Endothelial cell (in vitro differentiated cells): ENCODE results near the gene COBL. TPM values are rescaled to one million over a fixed set of nuclear protein-coding genes. Genes with fewer than 3 reads are reported as not detected.

Source experiments
- DNase-seq: peaks from one replicate; pipeline ENCODE4 v3.0.0; 2021; ENCODE audit warnings: low spot score
- H3K27ac Mint-ChIP-seq: one replicate; pipeline ENCODE4 v1.8.0; 2021; ENCODE audit warnings: mixed read lengths, inconsistent platforms; ENCODE audit not compliant: unreplicated experiment
- H3K27me3 Mint-ChIP-seq: one replicate; pipeline ENCODE4 v1.8.0; 2021; ENCODE audit warnings: mild to moderate bottlenecking, moderate library complexity, mixed read lengths, inconsistent platforms; ENCODE audit not compliant: unreplicated experiment
- H3K36me3 Mint-ChIP-seq: one replicate; pipeline ENCODE4 v1.8.0; 2021; ENCODE audit warnings: mild to moderate bottlenecking, low read depth, mixed read lengths, inconsistent platforms; ENCODE audit not compliant: unreplicated experiment
- H3K4me1 Mint-ChIP-seq: one replicate; pipeline ENCODE4 v1.8.0; 2021; ENCODE audit warnings: mild to moderate bottlenecking, mixed read lengths, inconsistent platforms; ENCODE audit not compliant: unreplicated experiment
- H3K4me3 Mint-ChIP-seq: one replicate; pipeline ENCODE4 v1.8.0; 2021; ENCODE audit warnings: mild to moderate bottlenecking, mixed read lengths, inconsistent platforms; ENCODE audit not compliant: unreplicated experiment
- H3K9me3 Mint-ChIP-seq: one replicate; pipeline ENCODE4 v1.8.0; 2021; ENCODE audit warnings: mixed read lengths, inconsistent platforms; ENCODE audit not compliant: unreplicated experiment
- total RNA-seq: library from RNA; stranded (reverse); fragmentation: NEBNext Ultra II Directional; extraction: Animal tissue kit (Norgen Biotek cat#: 25700); gene quantifications from one replicate; pipeline ENCODE4 v1.2.1, GENCODE V29; 2021; ENCODE audit not compliant: unreplicated experiment
- TF ChIP-seq, protein P1 (sequence below): fragments of 200-600 bp; sonication (generic); IDR thresholded peaks from one replicate; pipeline ENCODE4 v1.5.0; 2021; ENCODE audit warnings: antibody characterized with exemption; ENCODE audit not compliant: unreplicated experiment

COBL gene
- total RNA-seq, 1 donor from 2014 or later = 1.8 TPM

DNA sequence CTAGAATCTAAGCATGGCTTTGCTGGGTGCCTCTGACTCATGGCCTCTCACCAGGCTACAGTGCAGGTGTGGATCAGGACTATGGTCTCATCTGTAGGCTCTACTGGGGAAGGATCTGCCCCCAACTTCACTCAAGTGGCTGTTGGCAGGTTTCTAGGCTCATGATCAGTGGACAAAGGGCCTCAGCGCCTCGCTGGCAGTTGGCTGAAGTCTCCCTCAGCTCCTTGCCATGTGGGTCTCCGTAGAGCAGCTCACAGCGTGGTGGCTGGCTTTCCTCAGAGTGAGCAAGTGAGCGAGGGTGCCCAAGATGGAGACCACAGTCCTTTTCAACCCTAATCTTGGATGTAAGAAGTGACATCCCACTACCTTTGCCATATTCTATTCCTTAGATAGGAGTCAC is 238.0 kb downstream of the COBL start:
- H3K27ac Mint-ChIP-seq = no peak overlapping the region
- H3K9me3 Mint-ChIP-seq = no peaks in the 10 kb centered on the region
- DNase-seq = no peak
- TF ChIP-seq, protein P1, sequence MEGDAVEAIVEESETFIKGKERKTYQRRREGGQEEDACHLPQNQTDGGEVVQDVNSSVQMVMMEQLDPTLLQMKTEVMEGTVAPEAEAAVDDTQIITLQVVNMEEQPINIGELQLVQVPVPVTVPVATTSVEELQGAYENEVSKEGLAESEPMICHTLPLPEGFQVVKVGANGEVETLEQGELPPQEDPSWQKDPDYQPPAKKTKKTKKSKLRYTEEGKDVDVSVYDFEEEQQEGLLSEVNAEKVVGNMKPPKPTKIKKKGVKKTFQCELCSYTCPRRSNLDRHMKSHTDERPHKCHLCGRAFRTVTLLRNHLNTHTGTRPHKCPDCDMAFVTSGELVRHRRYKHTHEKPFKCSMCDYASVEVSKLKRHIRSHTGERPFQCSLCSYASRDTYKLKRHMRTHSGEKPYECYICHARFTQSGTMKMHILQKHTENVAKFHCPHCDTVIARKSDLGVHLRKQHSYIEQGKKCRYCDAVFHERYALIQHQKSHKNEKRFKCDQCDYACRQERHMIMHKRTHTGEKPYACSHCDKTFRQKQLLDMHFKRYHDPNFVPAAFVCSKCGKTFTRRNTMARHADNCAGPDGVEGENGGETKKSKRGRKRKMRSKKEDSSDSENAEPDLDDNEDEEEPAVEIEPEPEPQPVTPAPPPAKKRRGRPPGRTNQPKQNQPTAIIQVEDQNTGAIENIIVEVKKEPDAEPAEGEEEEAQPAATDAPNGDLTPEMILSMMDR = no peak
- peaks cover 36% of the 10 kb centered on the region for H3K4me1 Mint-ChIP-seq
- peaks cover 7% of the 10 kb centered on the region for H3K27me3 Mint-ChIP-seq
- H3K4me3 Mint-ChIP-seq = no peak overlapping the region
- no peaks in the 10 kb centered on the region for H3K36me3 Mint-ChIP-seq

DNA sequence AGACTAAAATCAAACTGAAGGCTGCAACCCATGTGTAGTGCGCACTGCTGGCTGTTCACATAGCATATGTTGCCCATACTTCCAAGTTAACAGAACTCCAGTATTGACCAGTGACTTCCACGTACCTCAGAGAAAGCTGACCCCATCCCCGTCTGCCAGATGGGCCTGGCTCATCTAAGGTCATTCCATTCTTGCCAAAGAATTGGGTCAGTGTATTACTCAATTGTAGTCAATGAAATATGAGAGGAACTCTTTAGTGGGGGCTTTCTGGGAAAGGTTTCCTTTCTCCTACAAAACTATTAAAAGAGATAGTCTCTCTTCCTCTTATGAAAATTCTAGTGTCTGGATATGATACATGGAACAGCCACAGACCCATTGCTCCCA is 238.6 kb downstream of the COBL start:
- Mint-ChIP-seq H3K27ac (no peak overlapping the region), H3K36me3 (no peaks in the 10 kb centered on the region), H3K9me3 (no peaks in the 10 kb centered on the region), H3K4me3 (no peak overlapping the region), H3K4me1 (peaks cover 43% of the 10 kb centered on the region), H3K27me3 (peaks cover 2% of the 10 kb centered on the region)
- no peak for DNase-seq
- TF ChIP-seq, protein P1 = no peak

DNA sequence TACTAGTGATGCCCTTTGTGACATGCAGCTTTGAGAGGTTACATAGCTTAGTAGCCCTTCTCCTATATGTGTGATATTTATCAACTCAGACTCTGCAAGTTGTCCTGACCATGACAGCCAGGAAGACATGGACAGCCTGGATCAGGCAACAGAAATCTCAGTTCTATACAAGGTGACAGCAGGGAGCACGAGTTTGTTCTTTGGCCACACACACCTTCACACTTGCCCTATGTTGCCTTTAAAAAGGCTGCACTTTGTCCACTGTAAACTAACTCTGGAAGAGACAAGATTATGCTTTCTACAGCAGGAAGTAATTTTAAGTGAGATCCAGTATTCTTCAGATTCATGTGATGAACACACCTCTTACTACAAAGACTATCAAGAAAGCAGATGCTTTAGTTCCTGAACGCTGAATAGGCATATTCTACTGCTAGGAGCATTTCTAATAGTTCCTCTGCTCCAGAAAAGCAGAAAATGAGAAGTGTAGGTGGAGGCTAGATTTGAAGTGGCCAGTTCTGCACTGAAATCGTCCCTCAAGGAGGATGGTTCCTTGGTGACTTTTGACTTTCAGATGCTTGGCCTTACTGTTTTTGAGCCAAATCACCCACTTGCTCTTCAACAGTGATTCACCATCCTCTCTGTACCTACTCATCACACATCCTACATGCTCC is 239.2 kb downstream of the COBL start:
- H3K4me3 Mint-ChIP-seq = no peak overlapping the region
- no peak overlapping the region for H3K27ac Mint-ChIP-seq
- H3K9me3 Mint-ChIP-seq = no peaks in the 10 kb centered on the region
- DNase-seq = no peak
- peaks cover 2% of the 10 kb centered on the region for H3K27me3 Mint-ChIP-seq
- H3K4me1 Mint-ChIP-seq = peaks cover 44% of the 10 kb centered on the region
- TF ChIP-seq, protein P1 = no peak
- no peaks in the 10 kb centered on the region for H3K36me3 Mint-ChIP-seq

DNA sequence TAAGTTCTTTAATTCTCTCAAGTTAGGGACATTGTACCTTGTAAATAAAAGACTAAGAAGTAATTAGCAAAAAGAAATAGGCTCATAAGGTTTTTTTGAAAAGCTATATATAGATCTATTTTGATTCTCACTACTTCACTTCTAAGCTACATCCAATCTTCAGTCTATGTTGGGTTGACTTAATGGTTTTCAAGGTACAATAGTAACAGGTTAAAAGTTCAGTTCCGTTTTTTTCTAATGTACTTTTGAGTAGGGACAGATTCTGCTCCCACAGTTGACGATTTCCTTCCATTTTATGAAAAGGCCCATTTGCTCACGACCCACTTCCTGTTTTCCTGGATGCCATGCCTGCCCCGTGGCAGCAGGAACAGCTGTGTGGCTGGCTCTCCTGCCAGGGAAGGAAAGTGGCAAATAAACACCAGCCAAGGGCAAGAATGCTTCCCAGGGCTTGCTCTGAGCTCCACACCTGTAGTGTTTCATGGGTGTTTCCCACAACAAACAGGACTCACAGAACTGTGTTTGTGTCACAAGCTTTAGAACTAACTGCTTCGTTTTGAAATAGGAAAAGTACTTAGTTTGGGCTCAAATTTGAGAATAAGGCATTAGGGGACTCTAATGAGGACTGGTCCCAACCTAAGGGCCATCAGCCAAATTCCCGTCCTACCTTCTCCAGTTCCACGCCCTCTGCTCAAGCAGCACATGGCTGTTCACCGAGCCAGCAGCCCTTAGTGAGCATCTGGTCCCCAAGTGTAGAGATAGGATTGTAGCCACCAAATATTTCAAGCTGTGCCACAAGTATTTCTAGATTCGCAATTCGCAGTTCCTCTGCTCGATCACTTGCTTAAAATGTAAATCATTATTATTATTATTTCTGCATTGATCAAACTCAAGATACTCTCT is 240.7 kb downstream of the COBL start:
- peak overlapping the region; percentile 85 for H3K27ac Mint-ChIP-seq
- H3K4me1 Mint-ChIP-seq = peaks cover 41% of the 10 kb centered on the region
- TF ChIP-seq, protein P1 = no peak
- no peaks in the 10 kb centered on the region for H3K36me3 Mint-ChIP-seq
- H3K9me3 Mint-ChIP-seq = no peaks in the 10 kb centered on the region
- no peak for DNase-seq
- H3K27me3 Mint-ChIP-seq = peaks cover 2% of the 10 kb centered on the region
- no peak overlapping the region for H3K4me3 Mint-ChIP-seq

DNA sequence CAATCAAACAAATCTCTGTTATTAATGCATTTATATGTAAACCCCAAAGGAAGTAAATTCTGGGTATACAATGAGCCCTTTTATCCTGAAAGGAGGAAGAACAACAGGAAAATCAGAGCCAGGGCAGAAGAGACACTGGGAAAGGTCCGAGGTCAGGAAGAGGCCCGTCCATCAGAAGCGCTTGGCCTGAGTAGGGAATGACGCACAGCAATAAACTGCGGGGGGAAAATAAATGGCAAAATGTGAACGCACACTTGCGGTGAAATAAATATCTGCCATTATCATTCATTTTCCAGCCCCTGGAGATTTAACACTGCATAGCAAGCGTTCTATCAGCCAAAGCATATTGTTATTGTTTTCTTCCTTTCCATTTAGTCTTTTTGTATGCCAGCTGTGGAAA is 243.4 kb downstream of the COBL start:
- Mint-ChIP-seq H3K27me3 (peaks cover 1% of the 10 kb centered on the region), H3K4me3 (no peak overlapping the region), H3K27ac (peak overlapping the region; percentile 36), H3K9me3 (no peaks in the 10 kb centered on the region), H3K4me1 (peaks cover 56% of the 10 kb centered on the region), H3K36me3 (no peaks in the 10 kb centered on the region)
- TF ChIP-seq, protein P1 = no peak
- DNase-seq = no peak
